Testis (tissue), 3 donors: Measurements from ENCODE around the gene EYA2. TPM values are rescaled to one million over a fixed set of nuclear protein-coding genes. Genes with fewer than 3 reads are reported as not detected.

Experiments
- DNase-seq: peaks from one replicate; pipeline ENCODE4 v3.0.0-alpha.2; 2019
- H3K27ac ChIP-seq, 2 donors: fragments of 200-600 bp; sonication (generic); one replicate each; pipeline ENCODE4 v1.5.1; 2019
- H3K27me3 ChIP-seq: fragments of 200-600 bp; sonication (generic); one replicate; pipeline ENCODE4 v1.5.1; 2019
- H3K36me3 ChIP-seq: fragments of 200-600 bp; sonication (generic); one replicate; pipeline ENCODE4 v1.5.1; 2017; ENCODE audit warnings: low read depth; ENCODE audit errors: missing control alignments
- H3K4me1 ChIP-seq: fragments of 200-600 bp; sonication (generic); one replicate; pipeline ENCODE4 v1.5.1; 2019
- H3K4me3 ChIP-seq, 2 donors: fragments of 200-600 bp; sonication (generic); one replicate each; pipeline ENCODE4 v1.5.1; 2017 to 2019
- H3K9me3 ChIP-seq: fragments of 200-600 bp; sonication (generic); one replicate; pipeline ENCODE4 v1.5.1; 2017
- CTCF ChIP-seq, 3 experiments: fragments of 450-650 bp in 2 of 3; fragments of 200-600 bp in 1 of 3; sonication (generic) in 1 of 3; IDR thresholded peaks; one replicate each; pipeline ENCODE4 v1.5.1; 2016 to 2019; ENCODE audit warnings: antibody characterized with exemption in 3 of 3, mild to moderate bottlenecking in 2 of 3, moderate library complexity in 1 of 3
- POLR2A ChIP-seq: fragments of 450-650 bp; IDR thresholded peaks from one replicate; pipeline ENCODE4 v1.6.1; 2017; ENCODE audit warnings: antibody characterized with exemption, mild to moderate bottlenecking, moderate library complexity
- WGBS, 2 donors: methylation state at CpG; one replicate each; pipeline ENCODE4 v1.1.5; 2018; 5-methylcytosine and 5-hydroxymethylcytosine counted together
- intact Hi-C: fragments of 100-400 bp; cut with DNase I; formaldehyde crosslinking; loops from one replicate; pipeline ENCODE4 v1.15.1; 2023; ENCODE audit warnings: low total_unique reads
- polyA plus RNA-seq: library from polyadenylated mRNA; stranded (reverse); fragments of 350-450 nt; fragmentation: Illumina TruSeq; extraction: RNeasy Lipid Tissue Mini Kit (QIAGEN cat#74804); gene quantifications from one replicate; pipeline ENCODE4 v1.2.3, GENCODE V29; 2014; ENCODE audit warnings: low read depth, low replicate concordance; ENCODE audit not compliant: insufficient read depth
- total RNA-seq, 2 donors: library from RNA; depleted of rRNA; stranded (reverse); fragments of >200 nt; gene quantifications; one replicate each; pipeline ENCODE4 v1.2.3, GENCODE V29; 2016

The EYA2 gene
- total and polyA plus RNA-seq, 3 donors from 2014 or later, result 14.6 to 17.2 (median 16.2) TPM

- H3K4me3 ChIP-seq, result no peak overlapping the region
- DNase-seq, result no peak
- TF ChIP-seq CTCF (IDR thresholded peaks at IDR 0.05) (no peak), POLR2A (no peak)
- no peaks in the 10 kb centered on the region for H3K36me3 ChIP-seq
- no peaks in the 10 kb centered on the region for H3K9me3 ChIP-seq
- H3K27ac ChIP-seq, result no peak overlapping the region
- WGBS, 2 donors, result 62 to 65% methylated on average over 2 of the region's 2 CpGs
- peaks cover 3% of the 10 kb centered on the region for H3K4me1 ChIP-seq
- intact Hi-C loops, result no loop called here
- H3K27me3 ChIP-seq, result no peaks in the 10 kb centered on the region
Measured at GRCh38 chr20:46985250-46985649, 90.6 kb downstream of the EYA2 start.

GRCh38 chr20:46985671-46986070 is 91.0 kb downstream of the EYA2 start:
- intact Hi-C loops, result no loop called here
- 64% methylated on average over 2 of the region's 2 CpGs for WGBS, 2 donors
- no peak overlapping the region for H3K27ac ChIP-seq

GRCh38 chr20:46987001-46987400 is 92.4 kb downstream of the EYA2 start:
- intact Hi-C loops, result no loop called here
- 77 to 79% methylated on average over 5 of the region's 5 CpGs for WGBS, 2 donors
- H3K36me3 ChIP-seq, result no peaks in the 10 kb centered on the region
- H3K27me3 ChIP-seq, result no peaks in the 10 kb centered on the region
- H3K4me3 ChIP-seq, result no peak overlapping the region
- H3K9me3 ChIP-seq, result no peaks in the 10 kb centered on the region
- peaks cover 3% of the 10 kb centered on the region for H3K4me1 ChIP-seq
- no peak for DNase-seq
- TF ChIP-seq CTCF (IDR thresholded peaks at IDR 0.05), result no peak
- TF ChIP-seq POLR2A, result no peak
- no peak overlapping the region for H3K27ac ChIP-seq

More at GRCh38 chr20:46985671-46986070, 91.0 kb downstream of the EYA2 start:
- DNase-seq, result no peak
- TF ChIP-seq CTCF (IDR thresholded peaks at IDR 0.05), result no peak
- TF ChIP-seq POLR2A, result no peak
- H3K4me3 ChIP-seq, result no peak overlapping the region
- H3K9me3 ChIP-seq, result no peaks in the 10 kb centered on the region
- no peaks in the 10 kb centered on the region for H3K27me3 ChIP-seq
- H3K4me1 ChIP-seq, result peaks cover 3% of the 10 kb centered on the region
- no peaks in the 10 kb centered on the region for H3K36me3 ChIP-seq

- intact Hi-C loops, result no loop called here
- Histone ChIP-seq H3K4me3 (no peak overlapping the region), H3K27ac (no peak overlapping the region), H3K4me1 (peaks cover 3% of the 10 kb centered on the region), H3K27me3 (no peaks in the 10 kb centered on the region), H3K9me3 (no peaks in the 10 kb centered on the region), H3K36me3 (no peaks in the 10 kb centered on the region)
- no peak for DNase-seq
- TF ChIP-seq CTCF (IDR thresholded peaks at IDR 0.05), result no peak
- no peak for TF ChIP-seq POLR2A
- 64 to 65% methylated on average over 12 of the region's 12 CpGs for WGBS, 2 donors
Measured at GRCh38 chr20:46990017-46990595, 95.5 kb downstream of the EYA2 start.

- WGBS, 2 donors, result 71 to 80% methylated on average over 5 of the region's 5 CpGs
- DNase-seq, result no peak
- H3K27ac ChIP-seq, result no peak overlapping the region
Measured at GRCh38 chr20:46990596-46991104, 96.0 kb downstream of the EYA2 start.

More at GRCh38 chr20:46990596-46991104, 96.0 kb downstream of the EYA2 start:
- Histone ChIP-seq H3K36me3 (no peaks in the 10 kb centered on the region), H3K9me3 (no peaks in the 10 kb centered on the region), H3K27me3 (no peaks in the 10 kb centered on the region), H3K4me3 (no peak overlapping the region), H3K4me1 (no peaks in the 10 kb centered on the region)
- no peak for TF ChIP-seq POLR2A
- no peak for TF ChIP-seq CTCF (IDR thresholded peaks at IDR 0.05)
- intact Hi-C loops, result no loop called here
